ENCODE measurements around the gene ATE1. TPM values are rescaled to one million over a fixed set of nuclear protein-coding genes. Genes with fewer than 3 reads are reported as not detected.

The ATE1 gene
- polyA plus RNA-seq, 1 experiment = 17.9 TPM

GRCh38 chr10:121956111-121957061 lies 28.6 kb upstream of the ATE1 start:
- Histone ChIP-seq H3K27me3 (ENCODE audit: control insufficient read depth, insufficient read depth, low read length) (no peaks in the 10 kb centered on the region), H3K9me3 (ENCODE audit: control insufficient read depth, insufficient read depth, low read length) (no peaks in the 10 kb centered on the region), H3K27ac (ENCODE audit: low read depth, low read length) (no peak overlapping the region), H3K4me3 (ENCODE audit: low read depth, low read length) (no peak overlapping the region)
- CTCF ChIA-PET = interaction anchor here (1.3 kb wide), 1 partner anchor 96 kb away, joined by 5 read pairs; no protein-coding TSS in a partner anchor
- no peak for TF ChIP-seq CTCF (IDR thresholded peaks at IDR 0.05; ENCODE audit: low read depth, low read length)
- DNase-seq (ENCODE audit: low read depth, low spot score) = no peak
- POLR2A ChIA-PET = no interaction called here

GRCh38 chr10:121952226-121952625 lies 24.4 kb upstream of the ATE1 start:
- POLR2A ChIA-PET = no interaction called here
- Histone ChIP-seq H3K27ac (ENCODE audit: low read depth, low read length) (no peak overlapping the region), H3K9me3 (ENCODE audit: control insufficient read depth, insufficient read depth, low read length) (no peaks in the 10 kb centered on the region), H3K27me3 (ENCODE audit: control insufficient read depth, insufficient read depth, low read length) (no peaks in the 10 kb centered on the region), H3K4me3 (ENCODE audit: low read depth, low read length) (no peak overlapping the region)
- no peak for DNase-seq (ENCODE audit: low read depth, low spot score)
- TF ChIP-seq CTCF (IDR thresholded peaks at IDR 0.05; ENCODE audit: low read depth, low read length) = no peak
- CTCF ChIA-PET = no interaction called here

- CTCF ChIA-PET = interaction anchor here (0.6 kb wide), 1 partner anchor 335 kb away, joined by 3 read pairs; no protein-coding TSS in a partner anchor
- Histone ChIP-seq H3K4me3 (ENCODE audit: low read depth, low read length) (no peak overlapping the region), H3K27ac (ENCODE audit: low read depth, low read length) (no peak overlapping the region), H3K9me3 (ENCODE audit: control insufficient read depth, insufficient read depth, low read length) (no peaks in the 10 kb centered on the region), H3K27me3 (ENCODE audit: control insufficient read depth, insufficient read depth, low read length) (no peaks in the 10 kb centered on the region)
- DNase-seq (ENCODE audit: low read depth, low spot score) = no peak
- no peak for TF ChIP-seq CTCF (IDR thresholded peaks at IDR 0.05; ENCODE audit: low read depth, low read length)
- POLR2A ChIA-PET = no interaction called here
Measured at GRCh38 chr10:121949451-121949850, 21.6 kb upstream of the ATE1 start.

- ChIA-PET CTCF (interaction anchor here (1.0 kb wide), 1 partner anchor 102 kb away, joined by 3 read pairs; no protein-coding TSS in a partner anchor), POLR2A (no interaction called here)
- no peak for TF ChIP-seq CTCF (IDR thresholded peaks at IDR 0.05; ENCODE audit: low read depth, low read length)
- Histone ChIP-seq H3K27ac (ENCODE audit: low read depth, low read length) (no peak overlapping the region), H3K9me3 (ENCODE audit: control insufficient read depth, insufficient read depth, low read length) (no peaks in the 10 kb centered on the region), H3K4me3 (ENCODE audit: low read depth, low read length) (no peak overlapping the region), H3K27me3 (ENCODE audit: control insufficient read depth, insufficient read depth, low read length) (no peaks in the 10 kb centered on the region)
- no peak for DNase-seq (ENCODE audit: low read depth, low spot score)
Measured at GRCh38 chr10:121949049-121949448, 21.2 kb upstream of the ATE1 start.
